GM19238 (cell line): Measurements from ENCODE around the gene GABRD.

ENCODE experiments used
- DNase-seq: peaks from one replicate; pipeline ENCODE4 v3.0.0; 2011; ENCODE audit warnings: low spot score; ENCODE audit not compliant: insufficient read length

The GABRD gene

DNA sequence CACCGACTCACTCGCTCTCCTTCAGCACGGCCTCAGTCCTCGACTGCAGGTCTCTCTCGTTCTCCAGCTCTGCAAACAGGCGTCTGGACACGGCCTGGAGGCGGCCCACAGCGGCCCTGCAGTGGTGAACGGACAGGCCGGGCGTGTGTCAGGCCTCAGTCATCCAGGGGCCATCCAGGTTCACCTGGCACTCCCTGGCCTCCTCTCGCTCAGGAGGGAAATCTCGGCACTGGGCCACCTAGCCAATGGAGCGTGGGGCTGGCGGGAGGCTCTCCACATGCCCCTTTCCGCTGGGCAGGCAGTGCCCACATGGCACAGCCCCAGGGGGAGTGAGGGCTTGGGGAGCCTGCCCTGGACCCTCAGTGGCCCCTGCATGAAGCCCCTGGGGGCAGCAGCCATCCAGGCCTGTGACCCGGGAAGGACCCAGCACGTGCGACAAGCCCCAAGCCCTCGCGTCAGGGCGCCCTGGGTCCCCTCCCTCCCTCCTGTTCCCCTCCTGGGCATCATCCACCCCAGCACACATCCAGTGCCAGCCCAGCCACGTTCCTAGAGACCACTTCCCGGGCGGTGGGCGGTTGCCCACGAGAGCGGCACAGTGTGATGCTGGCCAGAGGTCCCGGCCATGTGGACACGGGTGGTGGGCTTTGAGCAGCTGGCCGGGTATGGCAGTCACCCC lies 33.6 kb upstream of the GABRD start:
- no peak for DNase-seq

DNA sequence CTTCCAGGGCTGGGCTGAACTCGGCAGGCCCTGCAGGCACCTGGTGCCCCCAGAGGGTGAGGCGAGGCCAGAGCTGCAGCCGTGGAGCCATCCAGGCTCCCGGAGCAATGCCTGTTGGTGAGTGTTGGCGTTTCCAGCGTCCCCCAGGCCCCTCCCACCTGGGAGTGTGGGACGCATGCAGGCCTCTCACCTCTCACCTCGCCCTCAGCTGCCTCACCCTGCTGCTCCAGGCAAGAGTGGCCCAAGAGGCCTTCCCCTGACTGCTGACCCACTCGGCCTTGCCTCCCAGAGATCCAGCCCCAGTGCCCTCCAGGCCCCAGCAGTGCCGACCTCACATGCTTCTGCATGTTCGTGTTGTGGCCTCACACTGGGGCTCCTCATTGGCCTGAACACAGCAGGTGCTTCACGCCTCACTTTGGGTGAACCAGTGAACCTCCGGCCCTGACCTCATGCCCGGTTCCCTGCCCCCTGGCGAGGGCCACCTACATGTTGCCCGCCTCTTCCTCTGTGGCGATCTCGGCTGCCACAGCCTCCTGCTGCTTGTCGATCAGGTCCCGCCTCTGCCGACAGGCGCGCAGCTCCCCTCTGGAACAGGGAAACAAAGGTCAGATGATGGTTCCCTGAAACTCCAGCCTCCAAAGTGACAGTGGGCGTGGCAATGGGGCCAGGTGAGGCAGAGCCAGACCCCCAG lies 32.5 kb upstream of the GABRD start:
- no peak for DNase-seq

DNA sequence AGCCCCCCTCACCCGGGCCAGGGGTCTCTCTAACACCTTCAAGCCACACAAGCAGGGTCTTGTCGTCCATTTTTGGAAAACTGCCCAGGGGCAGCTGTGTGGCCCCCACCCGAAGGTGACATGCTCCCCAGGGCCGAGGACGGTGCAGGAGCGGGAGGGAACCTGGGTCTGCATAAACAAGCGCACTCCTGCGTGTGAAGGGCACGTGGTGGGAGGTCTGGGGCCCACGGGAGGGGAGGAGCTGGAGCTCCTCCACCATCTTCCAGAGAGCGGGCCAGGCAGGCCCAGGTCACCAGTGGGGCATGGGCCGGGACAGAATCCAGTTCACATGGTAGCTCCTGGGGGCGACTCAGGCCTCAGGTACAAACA lies 32.0 kb upstream of the GABRD start:
- DNase-seq = no peak

DNA sequence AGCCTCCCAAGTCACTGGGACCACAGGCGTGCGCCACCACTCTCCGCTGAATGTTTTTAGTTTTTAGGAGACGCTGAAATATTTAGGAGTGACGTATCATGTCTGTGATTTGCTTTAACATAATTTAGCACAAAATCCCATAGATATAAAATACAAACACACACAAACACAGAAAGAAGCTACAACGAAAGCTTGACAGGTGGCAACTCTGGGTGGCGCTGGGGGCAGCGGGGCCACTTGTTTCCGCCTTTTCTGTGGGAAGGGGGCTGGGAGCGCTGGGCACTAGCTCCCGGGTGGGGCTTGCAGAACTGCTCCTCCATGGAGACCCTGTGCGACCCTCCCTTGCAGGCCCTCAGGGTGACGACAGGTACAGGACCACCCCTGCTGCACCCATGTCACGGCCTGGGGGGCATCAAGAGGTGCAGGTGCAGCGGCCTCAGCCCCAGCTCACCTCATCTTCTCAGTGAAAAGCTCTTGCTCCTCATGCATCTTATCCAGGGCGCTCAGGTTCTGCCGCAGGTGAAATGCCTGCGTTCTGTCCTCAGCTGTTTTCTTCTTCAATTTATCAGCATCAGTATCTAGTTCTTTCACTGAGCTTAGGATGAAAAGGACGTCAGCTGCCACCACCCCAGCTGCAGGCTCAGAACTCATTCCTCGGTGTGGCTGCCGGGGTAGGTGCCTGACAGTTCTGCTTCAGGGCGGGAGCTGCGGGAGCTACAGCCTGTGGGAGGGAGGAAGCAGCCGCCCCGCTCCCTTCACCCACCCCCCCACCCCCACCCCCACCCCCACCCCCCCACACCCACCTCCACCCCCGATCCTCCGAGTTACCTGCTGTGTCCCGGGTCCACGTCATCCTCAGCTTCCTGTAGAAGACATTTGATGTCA lies 30.8 kb upstream of the GABRD start:
- DNase-seq = no peak

DNA sequence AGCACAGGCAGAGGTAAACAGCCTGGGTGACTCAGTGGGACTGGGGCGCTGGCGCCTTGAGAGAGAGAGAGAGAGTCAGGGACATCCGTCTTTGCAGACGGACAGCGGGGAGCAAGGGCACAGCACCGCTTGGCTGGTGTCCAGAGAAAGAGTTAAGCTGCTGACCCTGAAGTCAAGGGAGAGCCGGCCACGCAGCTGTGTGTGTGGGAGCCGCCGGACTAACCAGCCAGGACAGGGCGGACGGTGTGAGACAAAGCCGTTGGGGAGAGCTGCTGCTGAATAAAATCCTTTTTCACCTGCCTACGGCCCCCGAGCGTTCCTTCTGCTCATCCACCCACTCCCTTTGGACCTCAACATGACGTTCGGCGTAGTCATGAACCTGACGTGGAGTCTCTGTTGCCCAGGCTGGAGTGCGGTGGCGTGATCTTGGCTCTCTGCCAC lies 30.0 kb upstream of the GABRD start:
- no peak for DNase-seq

DNA sequence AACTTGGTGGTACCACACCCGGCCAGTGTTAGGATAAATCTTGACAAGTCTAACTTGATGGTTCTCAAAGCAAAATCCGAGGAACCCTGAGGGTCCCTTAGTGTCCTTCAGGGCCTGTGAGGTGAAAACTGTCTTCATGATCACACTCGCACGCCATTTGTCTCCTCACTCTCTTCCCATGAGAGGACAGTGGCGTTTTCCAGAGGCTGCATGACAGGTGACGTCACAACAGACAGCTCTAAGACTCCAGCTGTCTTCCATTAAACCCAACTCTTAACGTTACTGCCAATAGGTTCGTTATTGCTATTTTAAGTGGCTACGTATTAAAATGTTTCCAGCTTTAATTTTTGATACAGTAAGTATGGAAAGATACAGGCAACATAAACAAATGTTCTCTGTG lies 29.4 kb upstream of the GABRD start:
- no peak for DNase-seq

DNA sequence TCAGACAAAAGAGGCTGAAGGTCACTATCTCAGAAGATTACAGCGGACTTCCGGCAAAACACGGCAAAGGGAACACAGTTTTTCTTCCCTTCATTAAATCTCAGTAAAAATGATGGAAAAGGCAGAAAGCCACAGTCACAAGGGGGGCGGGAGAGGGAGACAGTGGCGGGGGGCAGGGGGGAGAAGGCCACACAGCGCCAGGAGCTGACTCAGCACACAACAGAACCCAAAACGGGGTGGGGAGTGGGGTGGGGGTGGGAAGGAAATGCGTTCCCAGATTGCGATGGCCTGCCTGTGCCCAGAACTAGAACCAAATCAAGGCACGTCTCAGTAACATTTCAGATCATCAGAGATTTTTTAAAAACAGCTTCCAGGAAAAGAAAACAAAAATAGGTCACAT lies 28.9 kb upstream of the GABRD start:
- no peak for DNase-seq

DNA sequence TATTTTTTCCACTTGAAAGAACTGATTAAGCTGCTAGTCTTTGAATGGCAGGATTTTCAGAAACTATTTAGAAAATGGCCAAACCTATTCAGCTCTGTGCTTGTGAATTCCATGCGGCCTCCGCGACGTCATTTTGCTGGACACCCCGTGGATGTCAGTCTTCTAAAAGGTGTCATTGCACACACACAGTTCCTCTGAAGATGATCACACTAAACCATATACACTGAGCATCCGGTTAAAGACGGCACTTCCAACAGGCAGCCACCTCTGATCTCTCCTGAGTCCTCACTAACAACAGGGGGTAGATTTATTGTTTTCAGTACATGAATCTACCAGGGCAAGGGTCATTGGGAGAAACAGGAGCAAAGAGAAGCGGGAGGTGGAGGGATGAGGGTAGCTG lies 24.6 kb upstream of the GABRD start:
- DNase-seq = no peak

DNA sequence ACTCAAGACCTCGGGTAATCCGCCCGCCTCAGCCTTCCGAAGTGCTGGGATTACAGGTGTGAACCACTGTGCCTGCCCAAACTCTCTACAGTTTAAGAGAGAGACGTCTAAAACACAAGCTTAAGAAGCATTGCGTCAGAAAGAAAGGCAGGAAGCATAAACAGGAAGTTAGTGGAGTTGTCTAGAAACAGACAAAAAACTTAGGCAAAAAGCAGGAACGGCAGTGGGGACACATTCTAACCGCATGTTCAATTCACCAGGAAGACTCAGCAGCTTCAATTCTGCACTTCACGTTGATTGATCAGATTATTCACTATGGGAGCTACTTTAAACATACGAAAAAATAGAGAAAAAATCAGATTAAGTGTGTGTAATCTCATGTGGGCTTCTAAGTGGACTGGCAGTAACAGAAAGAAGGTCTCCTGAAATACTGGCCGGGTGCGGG lies 22.9 kb upstream of the GABRD start:
- no peak for DNase-seq

- DNase-seq = no peak
These were observed 21.6 kb upstream of the GABRD start for GRCh38 chr1:1997576-1997975.

- DNase-seq = no peak
These were observed 18.7 kb upstream of the GABRD start for GRCh38 chr1:2000432-2000831.

DNA sequence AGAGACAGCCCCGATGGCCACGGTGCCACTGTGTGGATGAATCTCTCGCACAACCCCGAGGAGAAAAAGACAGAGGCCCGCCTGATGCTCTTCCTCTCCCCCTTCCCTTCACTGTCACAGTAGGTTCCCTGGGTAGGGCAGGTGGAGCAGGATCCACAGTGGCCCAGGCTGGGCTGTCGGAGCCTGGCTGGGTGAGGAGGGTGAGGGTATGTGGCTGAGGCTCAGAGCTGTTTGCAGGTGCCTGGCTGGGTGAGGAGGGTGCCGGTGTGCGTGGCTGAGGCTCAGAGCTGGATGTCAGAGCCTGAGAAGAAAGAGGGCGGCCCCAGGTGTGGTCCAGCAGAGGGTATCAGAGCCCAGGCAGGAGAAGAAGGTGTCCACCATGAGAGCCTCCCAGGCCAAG lies 18.3 kb upstream of the GABRD start:
- no peak for DNase-seq

- no peak for DNase-seq
These were observed 17.3 kb upstream of the GABRD start for GRCh38 chr1:2001773-2002411.

GRCh38 chr1:2003541-2004131 lies 15.5 kb upstream of the GABRD start, which contains the start of gene CFAP74:
Gene CFAP74, minus strand, starts transcription at chr1:2003786. Its CDS starts 12,830 bp downstream, at chr1:1990956.
- DNase-seq = no peak

DNA sequence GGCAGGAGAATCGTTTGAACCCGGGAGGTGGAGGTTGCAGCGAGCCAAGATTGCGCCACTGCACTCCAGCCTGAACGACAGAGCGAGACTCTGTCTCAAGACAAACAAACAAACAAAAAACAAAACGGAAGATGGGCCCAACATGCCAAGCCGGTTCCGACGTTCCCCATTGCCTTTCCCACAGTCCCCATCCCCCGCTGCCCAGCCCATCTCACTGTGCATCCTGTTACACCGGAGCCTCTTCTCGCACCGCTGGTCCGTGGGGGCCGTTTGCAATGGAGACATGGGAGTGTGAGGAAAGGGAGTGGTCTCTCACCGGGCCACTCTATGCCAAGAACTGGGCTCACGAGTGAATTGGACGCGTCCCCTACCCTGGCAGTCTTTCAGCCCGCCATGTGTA lies 14.3 kb upstream of the GABRD start:
- no peak for DNase-seq

DNA sequence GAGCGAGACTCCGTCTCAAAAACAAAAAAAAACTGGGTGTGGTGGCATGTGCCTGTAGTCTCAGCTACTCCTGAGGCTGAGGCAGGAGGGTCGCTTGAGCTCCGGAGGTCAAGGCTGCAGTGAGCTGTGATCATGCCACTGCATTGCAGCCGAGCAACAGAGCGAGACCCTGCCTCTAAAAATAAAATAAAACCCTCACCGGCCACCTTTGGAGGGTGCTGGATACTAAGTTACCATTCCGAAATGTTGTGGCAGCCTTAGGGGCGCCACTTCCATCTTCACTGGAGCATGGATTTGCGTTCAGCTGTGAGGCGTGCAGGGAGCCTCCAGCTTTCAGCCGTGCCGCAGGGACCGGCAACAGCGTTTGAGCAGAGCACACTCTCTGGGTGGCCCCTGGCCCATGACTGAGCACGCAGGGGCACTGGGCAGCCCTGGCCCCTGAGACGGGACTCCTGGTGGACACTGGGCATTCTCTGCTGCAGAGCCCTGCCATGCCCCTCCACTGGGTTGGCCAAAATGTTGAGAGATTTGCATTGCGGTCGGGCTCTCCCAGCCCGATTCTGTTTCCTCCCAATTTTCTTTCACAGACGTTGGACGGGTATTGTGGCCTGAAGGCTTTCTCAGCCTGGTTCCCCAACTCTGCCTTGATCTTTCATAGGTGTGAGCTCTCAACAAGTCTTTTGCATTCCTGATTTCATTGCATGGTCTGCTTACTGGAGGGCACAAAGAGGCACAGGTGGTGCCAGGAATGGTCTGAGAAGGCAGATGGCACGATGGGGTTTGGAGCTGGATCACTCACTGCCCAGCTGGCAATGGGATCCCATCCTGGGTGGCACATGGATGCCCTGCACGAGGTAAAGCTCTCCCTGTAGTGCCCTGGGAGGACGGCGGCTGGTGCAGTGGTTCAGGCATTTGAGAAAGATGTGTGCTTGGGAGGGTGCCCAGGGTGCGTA lies 9.8 kb upstream of the GABRD start:
- DNase-seq = no peak

DNA sequence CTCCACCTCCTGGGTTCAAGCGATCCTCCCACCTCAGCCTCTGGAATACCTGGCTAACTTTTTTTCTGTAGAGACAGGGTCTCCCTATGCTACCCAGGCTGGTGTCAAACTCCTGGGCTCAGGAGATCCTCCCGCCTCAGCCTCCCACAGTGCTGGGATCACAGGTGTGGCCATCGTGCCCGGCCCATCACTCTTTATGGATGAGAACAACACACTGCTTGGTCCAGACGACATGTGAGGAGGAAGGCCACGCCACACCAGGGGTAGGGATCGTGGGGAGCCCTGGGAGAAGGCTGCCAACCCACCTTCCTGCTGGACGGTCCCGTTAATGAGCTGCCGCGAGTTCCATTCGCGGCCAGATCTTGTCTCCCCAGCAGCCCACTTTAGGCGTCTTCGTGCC lies 5.0 kb upstream of the GABRD start:
- no peak for DNase-seq

- no peak for DNase-seq
These were observed 4.1 kb upstream of the GABRD start for GRCh38 chr1:2014741-2015735.

DNA sequence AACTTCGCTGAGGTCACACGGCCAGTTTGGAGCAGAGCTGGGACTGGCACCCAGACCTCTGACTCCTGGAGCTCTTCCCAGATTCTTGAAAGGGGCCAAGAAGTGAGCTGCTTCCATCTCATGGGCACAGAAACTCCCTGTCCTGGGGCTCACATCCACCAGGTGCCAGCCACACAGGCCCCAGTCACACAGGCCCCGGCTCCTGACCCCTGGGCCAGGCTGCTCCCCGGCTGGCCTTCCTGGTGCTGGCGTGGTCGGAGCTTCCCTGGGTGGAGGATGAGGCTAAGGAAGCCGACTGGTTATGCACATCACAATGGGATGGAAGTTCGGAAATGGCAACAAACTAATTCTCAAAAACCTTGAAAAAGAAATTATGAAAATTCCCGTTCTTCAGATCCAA lies 3.0 kb upstream of the GABRD start:
- DNase-seq = no peak
